WTC11 (cell line): ENCODE measurements around the gene EDAR. TPM values are rescaled to one million over a fixed set of nuclear protein-coding genes. Genes with fewer than 3 reads are reported as not detected.

Source experiments
- ATAC-seq: fragments of 200-7000 bp; cut with Tn5 transposase; 2 replicates; pipeline ENCODE4 v1.10.0; 2021; ENCODE audit warnings: mild to moderate bottlenecking, moderate library complexity
- CTCF ChIA-PET: fragments of 300-600 bp; sonication (Branson Sonifier 250); formaldehyde crosslinking; loops from one replicate; lab custom pipeline; 2021; ENCODE audit warnings: antibody characterized with exemption; lab: Charles Lee
- POLR2A ChIA-PET: fragments of 350-600 bp; sonication (Branson Sonifier 250); formaldehyde crosslinking; loops from one replicate; lab custom pipeline; 2021; ENCODE audit warnings: antibody characterized with exemption; lab: Charles Lee
- DNase-seq: peaks from one replicate; pipeline ENCODE4 v3.0.0; 2021; ENCODE audit warnings: low spot score
- H3K27ac Mint-ChIP-seq: 2 replicates; pipeline ENCODE4 v1.8.0; 2021; ENCODE audit warnings: mixed read lengths
- H3K27me3 Mint-ChIP-seq: 2 replicates; pipeline ENCODE4 v1.8.0; 2021; ENCODE audit warnings: low read depth, mild to moderate bottlenecking, moderate library complexity, mixed read lengths
- H3K36me3 Mint-ChIP-seq: 2 replicates; pipeline ENCODE4 v1.8.0; 2021; ENCODE audit warnings: mixed read lengths
- H3K4me1 Mint-ChIP-seq: 2 replicates; pipeline ENCODE4 v1.8.0; 2022; ENCODE audit warnings: mixed read lengths
- H3K4me3 Mint-ChIP-seq: 2 replicates; pipeline ENCODE4 v1.8.0; 2021; ENCODE audit warnings: mild to moderate bottlenecking, moderate library complexity, mixed read lengths
- H3K9me3 Mint-ChIP-seq: 2 replicates; pipeline ENCODE4 v1.8.0; 2021; ENCODE audit warnings: mixed read lengths
- CREM ChIP-seq: sonication (generic); formaldehyde crosslinking; IDR thresholded peaks from 2 replicates; pipeline ENCODE4 v1.8.1; 2022; ENCODE audit warnings: mild to moderate bottlenecking, missing genetic modification reagents, moderate library complexity
- E2F4 ChIP-seq: sonication (generic); formaldehyde crosslinking; IDR thresholded peaks from 2 replicates; pipeline ENCODE4 v1.8.1; 2022; ENCODE audit warnings: low read depth, mild to moderate bottlenecking, moderate library complexity, missing genetic modification reagents, borderline replicate concordance
- ELF4 ChIP-seq: sonication (generic); formaldehyde crosslinking; IDR thresholded peaks from 2 replicates; pipeline ENCODE4 v1.8.1; 2022; ENCODE audit warnings: low read depth, mild to moderate bottlenecking, moderate library complexity, missing genetic modification reagents
- ERG ChIP-seq: fragments of 250-450 bp; sonication (Bioruptor Pico); IDR thresholded peaks from 2 replicates; pipeline ENCODE4 v1.8.0; 2021; ENCODE audit warnings: mild to moderate bottlenecking
- ETV6 ChIP-seq: sonication (generic); formaldehyde crosslinking; IDR thresholded peaks from 2 replicates; pipeline ENCODE4 v1.8.1; 2022; ENCODE audit warnings: mild to moderate bottlenecking, missing genetic modification reagents
- GRHL2 ChIP-seq: fragments of 250-450 bp; sonication (Bioruptor Pico); IDR thresholded peaks from 2 replicates; pipeline ENCODE4 v1.8.0; 2022; ENCODE audit warnings: mild to moderate bottlenecking, moderate library complexity; ENCODE audit not compliant: insufficient replicate concordance, severe bottlenecking
- GTF2I ChIP-seq: fragments of 250-450 bp; sonication (Bioruptor Pico); conservative IDR thresholded peaks from 2 replicates; pipeline ENCODE4 v1.4.0; 2021; ENCODE audit warnings: mild to moderate bottlenecking
- JAZF1 ChIP-seq: fragments of 250-450 bp; sonication (Bioruptor Pico); IDR thresholded peaks from 2 replicates; pipeline ENCODE4 v1.9.0; 2021; ENCODE audit warnings: moderate library complexity, mild to moderate bottlenecking, inconsistent platforms
- KAT7 ChIP-seq: sonication (generic); formaldehyde crosslinking; IDR thresholded peaks from 2 replicates; pipeline ENCODE4 v1.8.1; 2023; ENCODE audit warnings: missing genetic modification reagents, mild to moderate bottlenecking, borderline replicate concordance
- MXD4 ChIP-seq: fragments of 250-450 bp; sonication (Bioruptor Pico); IDR thresholded peaks from 2 replicates; pipeline ENCODE4 v1.8.0; 2021; ENCODE audit warnings: mild to moderate bottlenecking, moderate library complexity, borderline replicate concordance
- NFATC4 ChIP-seq: fragments of 250-450 bp; sonication (Bioruptor Pico); IDR thresholded peaks from 2 replicates; pipeline ENCODE4 v1.9.0; 2021; ENCODE audit warnings: mild to moderate bottlenecking
- NR2C2 ChIP-seq: sonication (generic); formaldehyde crosslinking; IDR thresholded peaks from 2 replicates; pipeline ENCODE4 v1.8.0; 2022; ENCODE audit warnings: mild to moderate bottlenecking, missing genetic modification reagents
- NR3C1 ChIP-seq: sonication (generic); formaldehyde crosslinking; conservative IDR thresholded peaks from 2 replicates; pipeline ENCODE4 v1.8.1; 2023; ENCODE audit warnings: low read depth, mild to moderate bottlenecking, missing genetic modification reagents
- RORB ChIP-seq: fragments of 250-450 bp; sonication (Bioruptor Pico); IDR thresholded peaks from 2 replicates; pipeline ENCODE4 v1.9.0; 2021; ENCODE audit warnings: mild to moderate bottlenecking
- SOX15 ChIP-seq: fragments of 250-450 bp; sonication (Bioruptor Pico); IDR thresholded peaks from 2 replicates; pipeline ENCODE4 v1.9.0; 2021; ENCODE audit warnings: mild to moderate bottlenecking
- TP53 ChIP-seq: sonication (generic); formaldehyde crosslinking; IDR thresholded peaks from 2 replicates; pipeline ENCODE4 v1.8.1; 2023; ENCODE audit warnings: mild to moderate bottlenecking, missing genetic modification reagents
- ZNF138 ChIP-seq: sonication (generic); formaldehyde crosslinking; conservative IDR thresholded peaks from 2 replicates; pipeline ENCODE4 v1.8.1; 2022; ENCODE audit warnings: mild to moderate bottlenecking, moderate library complexity, missing genetic modification reagents
- ZNF219 ChIP-seq: sonication (generic); formaldehyde crosslinking; IDR thresholded peaks from 2 replicates; pipeline ENCODE4 v1.8.0; 2023; ENCODE audit warnings: missing genetic modification reagents, mild to moderate bottlenecking, borderline replicate concordance
- ZNF317 ChIP-seq: sonication (generic); formaldehyde crosslinking; IDR thresholded peaks from 2 replicates; pipeline ENCODE4 v1.8.1; 2023; ENCODE audit warnings: low read depth, mild to moderate bottlenecking, moderate library complexity, missing genetic modification reagents, borderline replicate concordance
- ZNF396 ChIP-seq: fragments of 250-450 bp; sonication (Bioruptor Pico); IDR thresholded peaks from 2 replicates; pipeline ENCODE4 v1.8.0; 2021; ENCODE audit warnings: mild to moderate bottlenecking, moderate library complexity, borderline replicate concordance
- total RNA-seq: library from RNA; stranded (reverse); gene quantifications from 3 replicates; pipeline ENCODE4 v1.2.3, GENCODE V29; 2021
- TF ChIP-seq, protein P1 (sequence below): sonication (generic); formaldehyde crosslinking; IDR thresholded peaks from 2 replicates; pipeline ENCODE4 v1.8.0; 2022; ENCODE audit warnings: mild to moderate bottlenecking, missing genetic modification reagents
- TF ChIP-seq, protein P2 (sequence below): sonication (generic); formaldehyde crosslinking; IDR thresholded peaks from 2 replicates; pipeline ENCODE4 v1.8.0; 2022; ENCODE audit warnings: missing genetic modification reagents
- TF ChIP-seq, protein P3 (sequence below): fragments of 250-450 bp; sonication (Bioruptor Pico); IDR thresholded peaks from 2 replicates; pipeline ENCODE4 v2.1.2; 2022; ENCODE audit warnings: mild to moderate bottlenecking, moderate library complexity
- TF ChIP-seq, protein P4 (sequence below): sonication (generic); formaldehyde crosslinking; conservative IDR thresholded peaks from 2 replicates; pipeline ENCODE4 v1.8.1; 2022; ENCODE audit warnings: mild to moderate bottlenecking, missing genetic modification reagents
- TF ChIP-seq, protein P5 (sequence below): sonication (generic); formaldehyde crosslinking; IDR thresholded peaks from 2 replicates; pipeline ENCODE4 v1.8.1; 2023; ENCODE audit warnings: mild to moderate bottlenecking, missing genetic modification reagents, moderate library complexity

Gene EDAR
- total RNA-seq, 1 experiment from 2014 or later, result not detected

GRCh38 chr2:108958632-108959341 is 30.2 kb downstream of the EDAR start:
- no peak for ATAC-seq
- CTCF ChIA-PET, result interaction anchor here (0.8 to 1.6 kb wide), 2 partner anchors 10 to 14 kb away, joined by 3 to 8 read pairs; no protein-coding TSS in a partner anchor
- no peak overlapping the region for H3K4me3 Mint-ChIP-seq
- no peaks in the 10 kb centered on the region; the same call in 1 of the 2 replicates for H3K27me3 Mint-ChIP-seq
- no peaks in the 10 kb centered on the region for H3K9me3 Mint-ChIP-seq
- peaks cover 30% of the 10 kb centered on the region for H3K4me1 Mint-ChIP-seq
- POLR2A ChIA-PET, result interaction anchor here (0.8 to 1.1 kb wide), 2 partner anchors 20 to 27 kb away, joined by 3 to 4 read pairs; no protein-coding TSS in a partner anchor
- H3K27ac Mint-ChIP-seq, result no peak overlapping the region
- no peaks in the 10 kb centered on the region for H3K36me3 Mint-ChIP-seq
- TF ChIP-seq ZNF219, result no peak
- TF ChIP-seq, protein P1, sequence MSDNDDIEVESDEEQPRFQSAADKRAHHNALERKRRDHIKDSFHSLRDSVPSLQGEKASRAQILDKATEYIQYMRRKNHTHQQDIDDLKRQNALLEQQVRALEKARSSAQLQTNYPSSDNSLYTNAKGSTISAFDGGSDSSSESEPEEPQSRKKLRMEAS (CRISPR knock-in tag), result no peak
- TF ChIP-seq, protein P2, sequence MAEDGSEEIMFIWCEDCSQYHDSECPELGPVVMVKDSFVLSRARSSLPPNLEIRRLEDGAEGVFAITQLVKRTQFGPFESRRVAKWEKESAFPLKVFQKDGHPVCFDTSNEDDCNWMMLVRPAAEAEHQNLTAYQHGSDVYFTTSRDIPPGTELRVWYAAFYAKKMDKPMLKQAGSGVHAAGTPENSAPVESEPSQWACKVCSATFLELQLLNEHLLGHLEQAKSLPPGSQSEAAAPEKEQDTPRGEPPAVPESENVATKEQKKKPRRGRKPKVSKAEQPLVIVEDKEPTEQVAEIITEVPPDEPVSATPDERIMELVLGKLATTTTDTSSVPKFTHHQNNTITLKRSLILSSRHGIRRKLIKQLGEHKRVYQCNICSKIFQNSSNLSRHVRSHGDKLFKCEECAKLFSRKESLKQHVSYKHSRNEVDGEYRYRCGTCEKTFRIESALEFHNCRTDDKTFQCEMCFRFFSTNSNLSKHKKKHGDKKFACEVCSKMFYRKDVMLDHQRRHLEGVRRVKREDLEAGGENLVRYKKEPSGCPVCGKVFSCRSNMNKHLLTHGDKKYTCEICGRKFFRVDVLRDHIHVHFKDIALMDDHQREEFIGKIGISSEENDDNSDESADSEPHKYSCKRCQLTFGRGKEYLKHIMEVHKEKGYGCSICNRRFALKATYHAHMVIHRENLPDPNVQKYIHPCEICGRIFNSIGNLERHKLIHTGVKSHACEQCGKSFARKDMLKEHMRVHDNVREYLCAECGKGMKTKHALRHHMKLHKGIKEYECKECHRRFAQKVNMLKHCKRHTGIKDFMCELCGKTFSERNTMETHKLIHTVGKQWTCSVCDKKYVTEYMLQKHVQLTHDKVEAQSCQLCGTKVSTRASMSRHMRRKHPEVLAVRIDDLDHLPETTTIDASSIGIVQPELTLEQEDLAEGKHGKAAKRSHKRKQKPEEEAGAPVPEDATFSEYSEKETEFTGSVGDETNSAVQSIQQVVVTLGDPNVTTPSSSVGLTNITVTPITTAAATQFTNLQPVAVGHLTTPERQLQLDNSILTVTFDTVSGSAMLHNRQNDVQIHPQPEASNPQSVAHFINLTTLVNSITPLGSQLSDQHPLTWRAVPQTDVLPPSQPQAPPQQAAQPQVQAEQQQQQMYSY, result no peak
- TF ChIP-seq JAZF1, result no peak
- no peak for TF ChIP-seq NR3C1
- TF ChIP-seq, protein P3, sequence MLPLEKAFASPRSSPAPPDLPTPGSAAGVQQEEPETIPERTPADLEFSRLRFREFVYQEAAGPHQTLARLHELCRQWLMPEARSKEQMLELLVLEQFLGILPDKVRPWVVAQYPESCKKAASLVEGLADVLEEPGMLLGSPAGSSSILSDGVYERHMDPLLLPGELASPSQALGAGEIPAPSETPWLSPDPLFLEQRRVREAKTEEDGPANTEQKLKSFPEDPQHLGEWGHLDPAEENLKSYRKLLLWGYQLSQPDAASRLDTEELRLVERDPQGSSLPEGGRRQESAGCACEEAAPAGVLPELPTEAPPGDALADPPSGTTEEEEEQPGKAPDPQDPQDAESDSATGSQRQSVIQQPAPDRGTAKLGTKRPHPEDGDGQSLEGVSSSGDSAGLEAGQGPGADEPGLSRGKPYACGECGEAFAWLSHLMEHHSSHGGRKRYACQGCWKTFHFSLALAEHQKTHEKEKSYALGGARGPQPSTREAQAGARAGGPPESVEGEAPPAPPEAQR (CRISPR knock-in tag), result no peak
- no peak for TF ChIP-seq NFATC4 (CRISPR knock-in tag)
- no peak for TF ChIP-seq NR2C2
- TF ChIP-seq CREM (CRISPR knock-in tag), result no peak
- TF ChIP-seq KAT7, result no peak
- no peak for TF ChIP-seq E2F4
- TF ChIP-seq TP53 (CRISPR knock-in tag), result no peak
- TF ChIP-seq ETV6 (CRISPR knock-in tag), result no peak
- TF ChIP-seq ZNF396 (CRISPR knock-in tag), result no peak
- TF ChIP-seq SOX15, result no peak
- TF ChIP-seq ERG (CRISPR knock-in tag), result no peak
- no peak for DNase-seq

- CTCF ChIA-PET, result interaction anchor here (0.8 to 1.6 kb wide), 2 partner anchors 11 to 13 kb away, joined by 3 to 8 read pairs; no protein-coding TSS in a partner anchor
- no peaks in the 10 kb centered on the region for H3K36me3 Mint-ChIP-seq
- ATAC-seq (no peak), DNase-seq (no peak)
- no peaks in the 10 kb centered on the region; the same call in 1 of the 2 replicates for H3K27me3 Mint-ChIP-seq
- H3K4me1 Mint-ChIP-seq, result peaks cover 23% of the 10 kb centered on the region
- POLR2A ChIA-PET, result interaction anchor here (0.8 to 1.1 kb wide), 2 partner anchors 20 to 27 kb away, joined by 3 to 4 read pairs; no protein-coding TSS in a partner anchor
- H3K9me3 Mint-ChIP-seq, result peaks cover under 1% of the 10 kb centered on the region; the same call in 1 of the 2 replicates
- H3K4me3 Mint-ChIP-seq, result no peak overlapping the region
- H3K27ac Mint-ChIP-seq, result no peak overlapping the region
- TF ChIP-seq GTF2I (no peak), GRHL2 (no peak), MXD4 (CRISPR knock-in tag) (no peak), ZNF317 (CRISPR knock-in tag) (no peak), ELF4 (no peak), RORB (CRISPR knock-in tag) (no peak), ZNF138 (CRISPR knock-in tag) (no peak)
- TF ChIP-seq, protein P4, sequence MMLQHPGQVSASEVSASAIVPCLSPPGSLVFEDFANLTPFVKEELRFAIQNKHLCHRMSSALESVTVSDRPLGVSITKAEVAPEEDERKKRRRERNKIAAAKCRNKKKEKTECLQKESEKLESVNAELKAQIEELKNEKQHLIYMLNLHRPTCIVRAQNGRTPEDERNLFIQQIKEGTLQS (CRISPR knock-in tag), result no peak
- TF ChIP-seq, protein P5, sequence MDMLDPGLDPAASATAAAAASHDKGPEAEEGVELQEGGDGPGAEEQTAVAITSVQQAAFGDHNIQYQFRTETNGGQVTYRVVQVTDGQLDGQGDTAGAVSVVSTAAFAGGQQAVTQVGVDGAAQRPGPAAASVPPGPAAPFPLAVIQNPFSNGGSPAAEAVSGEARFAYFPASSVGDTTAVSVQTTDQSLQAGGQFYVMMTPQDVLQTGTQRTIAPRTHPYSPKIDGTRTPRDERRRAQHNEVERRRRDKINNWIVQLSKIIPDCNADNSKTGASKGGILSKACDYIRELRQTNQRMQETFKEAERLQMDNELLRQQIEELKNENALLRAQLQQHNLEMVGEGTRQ (CRISPR knock-in tag), result no peak
Measured at GRCh38 chr2:108958002-108958401, 31.0 kb downstream of the EDAR start.
